A549 (cell line): ENCODE results near the gene RPGR. TPM values are rescaled to one million over a fixed set of nuclear protein-coding genes. Genes with fewer than 3 reads are reported as not detected.

ENCODE experiments used
- ATAC-seq, 2 experiments: fragments of 200-7000 bp in 1 of 2; fragments of >200 bp in 1 of 2; cut with Nextera tagmentation in 1 of 2; cut with Tn5 transposase in 1 of 2; 3 replicates each; pipeline versions ENCODE4 v1.8.0 to v1.9.1; 2018 to 2020; ENCODE audit warnings: mild to moderate bottlenecking in 1 of 2, moderate library complexity in 1 of 2
- CTCF ChIA-PET: fragments of 300-600 bp; sonication (Branson Sonifier 250); formaldehyde crosslinking; extraction: SDS; loops from one replicate; lab custom pipeline; 2021; ENCODE audit warnings: antibody characterized with exemption, inconsistent platforms; lab: Yijun Ruan, JAX
- POLR2A ChIA-PET: fragments of 350-600 bp; formaldehyde crosslinking; extraction: SDS; loops from one replicate; lab custom pipeline; 2021; ENCODE audit warnings: antibody characterized with exemption, inconsistent platforms; lab: Yijun Ruan, JAX
- DNase-seq, 2 experiments: peaks; one replicate each; pipeline versions ENCODE4 v3.0.0 to v3.0.0-alpha.2; 2011 to 2016; ENCODE audit warnings: low read depth in 1 of 2, low spot score in 1 of 2
- FAIRE-seq: peaks from 2 replicates; lab custom pipeline; 2011; peaks lifted over from hg19 to GRCh38; lab: Jason Lieb, UNC
- H3K27ac ChIP-seq, 2 experiments: fragments of >200 bp; sonication (Bioruptor Twin); formaldehyde crosslinking; 3 replicates each; pipeline ENCODE4 v1.5.1; 2016 to 2017
- H3K4me1 ChIP-seq: fragments of >200 bp; sonication (Bioruptor Twin); formaldehyde crosslinking; 3 replicates; pipeline ENCODE4 v1.6.1; 2016
- H3K4me2 ChIP-seq: fragments of >200 bp; sonication (Bioruptor Twin); formaldehyde crosslinking; 3 replicates; pipeline ENCODE4 v1.6.1; 2016
- H3K4me3 ChIP-seq: fragments of >200 bp; sonication (Bioruptor Twin); formaldehyde crosslinking; 3 replicates; pipeline ENCODE4 v1.5.1; 2016
- H3K9me3 ChIP-seq: fragments of >200 bp; sonication (Bioruptor Twin); formaldehyde crosslinking; 3 replicates; pipeline ENCODE4 v1.6.1; 2016
- BCL3 ChIP-seq: fragments of >200 bp; sonication (Bioruptor Twin); formaldehyde crosslinking; IDR thresholded peaks from 3 replicates; pipeline ENCODE4 v1.6.1; 2016
- BHLHE40 ChIP-seq: IDR thresholded peaks from 2 replicates; pipeline ENCODE4 v1.6.1; 2012; ENCODE audit warnings: low read depth, low read length, inconsistent platforms
- CBX2 ChIP-seq: fragments of 200-600 bp; sonication (generic); IDR thresholded peaks from 2 replicates; pipeline ENCODE4 v1.6.1; 2016; ENCODE audit warnings: low read depth, mild to moderate bottlenecking, borderline replicate concordance
- CEBPB ChIP-seq, 2 experiments: fragments of >200 bp in 1 of 2; sonication (Bioruptor Twin) in 1 of 2; formaldehyde crosslinking in 1 of 2; IDR thresholded peaks; 2 replicates each; pipeline ENCODE4 v1.6.1; 2012 to 2016
- CTCF ChIP-seq: fragments of >200 bp; sonication (Bioruptor Twin); formaldehyde crosslinking; IDR thresholded peaks from 3 replicates; pipeline ENCODE4 v1.5.1; 2016
- E2F6 ChIP-seq: IDR thresholded peaks from 2 replicates; pipeline ENCODE4 v1.6.1; 2012; ENCODE audit warnings: low read depth, borderline replicate concordance
- EHF ChIP-seq: fragments of 250-450 bp; sonication (Bioruptor Pico); IDR thresholded peaks from 2 replicates; pipeline ENCODE4 v1.5.0; 2020; ENCODE audit warnings: mild to moderate bottlenecking
- ESRRA ChIP-seq: fragments of 150-350 bp; IDR thresholded peaks from 2 replicates; pipeline ENCODE4 v1.6.1; 2014; ENCODE audit warnings: mild to moderate bottlenecking, low read length, borderline replicate concordance
- FOXS1 ChIP-seq: fragments of 250-450 bp; sonication (Bioruptor Pico); IDR thresholded peaks from 2 replicates; pipeline ENCODE4 v1.5.0; 2020; ENCODE audit warnings: mild to moderate bottlenecking, moderate library complexity
- MAX ChIP-seq: IDR thresholded peaks from 2 replicates; pipeline ENCODE4 v1.6.1; 2012
- MYC ChIP-seq: IDR thresholded peaks from 2 replicates; pipeline ENCODE4 v1.6.1; 2012; ENCODE audit warnings: mild to moderate bottlenecking, inconsistent platforms, low read length, improper control_type of control experiment, borderline replicate concordance
- NPAS2 ChIP-seq: fragments of 250-450 bp; sonication (Bioruptor Pico); IDR thresholded peaks from 2 replicates; pipeline ENCODE4 v1.8.0; 2022; ENCODE audit warnings: mild to moderate bottlenecking, moderate library complexity, borderline replicate concordance
- PHF8 ChIP-seq: fragments of 200-600 bp; sonication (generic); IDR thresholded peaks from 2 replicates; pipeline ENCODE4 v1.6.1; 2016; ENCODE audit warnings: low read depth, mild to moderate bottlenecking, antibody characterized with exemption, moderate library complexity, borderline replicate concordance
- POLR2A ChIP-seq: IDR thresholded peaks from 2 replicates; pipeline ENCODE4 v1.6.1; 2012; ENCODE audit warnings: mild to moderate bottlenecking, low read length
- RAD21 ChIP-seq, 2 experiments: fragments of >200 bp in 1 of 2; sonication (Bioruptor Twin) in 1 of 2; formaldehyde crosslinking in 1 of 2; IDR thresholded peaks in 1 of 2; conservative IDR thresholded peaks in 1 of 2; 2 replicates in 1 of 2; 3 replicates in 1 of 2; pipeline ENCODE4 v1.6.1; 2012 to 2018; ENCODE audit warnings: inconsistent platforms in 1 of 2
- RNF2 ChIP-seq: fragments of 200-600 bp; sonication (generic); IDR thresholded peaks from 2 replicates; pipeline ENCODE4 v1.6.1; 2016; ENCODE audit warnings: low read depth, mild to moderate bottlenecking, antibody characterized with exemption, moderate library complexity, borderline replicate concordance
- SMC3 ChIP-seq: fragments of >200 bp; sonication (Bioruptor Twin); formaldehyde crosslinking; IDR thresholded peaks from 3 replicates; pipeline ENCODE4 v1.6.1; 2018; ENCODE audit warnings: inconsistent platforms
- SREBF2 ChIP-seq: fragments of 450-650 bp; IDR thresholded peaks from 2 replicates; pipeline ENCODE4 v1.6.1; 2014; ENCODE audit warnings: mild to moderate bottlenecking, moderate library complexity
- ZFP36 ChIP-seq: fragments of 450-650 bp; IDR thresholded peaks from 2 replicates; pipeline ENCODE4 v1.6.1; 2014; ENCODE audit warnings: borderline replicate concordance; ENCODE audit not compliant: partially characterized antibody
- ZSCAN20 ChIP-seq: fragments of 250-450 bp; sonication (Bioruptor Pico); IDR thresholded peaks from 2 replicates; pipeline ENCODE4 v1.8.0; 2022; ENCODE audit warnings: mild to moderate bottlenecking, moderate library complexity
- WGBS: methylation state at CpG from one replicate; pipeline ENCODE4 v1.1.6; 2017; ENCODE audit errors: missing lambda C conversion rate; 5-methylcytosine and 5-hydroxymethylcytosine counted together
- polyA plus RNA-seq, 4 experiments: library from polyadenylated mRNA; depleted of rRNA in 3 of 4; stranded (reverse); fragments of >200 nt; fragmentation: RNase III in 1 of 4; extraction: RNeasy Plus Mini Kit Qiagen cat#74134 plus additional on column Dnase treatment in 1 of 4; gene quantifications; 2 replicates in 3 of 4; 3 replicates in 1 of 4; pipeline ENCODE4 v1.2.3, GENCODE V29; 2011 to 2017
- small RNA-seq, 6 experiments: library from RNA; depleted of rRNA; stranded (forward); fragments of <200 nt; gene quantifications; one replicate each; pipeline ENCODE3, GENCODE V24; 2012

RPGR gene
- polyA plus RNA-seq, 2 of the 4 experiments (the other 2 are of a cell fraction): 8.1 to 10.5 TPM

GRCh38 chrX:38220415-38221390 lies 106.6 kb downstream of the RPGR start, which contains the start of gene SRPX:
SRPX (minus strand) TSS chrX:38220871; CDS start chrX:38220792, 79 bp downstream.
- peaks cover 7% of the 10 kb centered on the region; the same call in 1 of the 3 replicates for H3K4me1 ChIP-seq
- DNase-seq: no peak
- ChIA-PET CTCF (interaction anchor here (0.7 to 4.8 kb wide), 10 partner anchors 9 to 533 kb away, joined by 3 to 25 read pairs (median 4); partner anchors contain the start of gene RPGR), POLR2A (no interaction called here)
- 11% methylated on average over 12 of the region's 76 CpGs for WGBS
- no peaks in the 10 kb centered on the region for H3K9me3 ChIP-seq
- peak within 1 kb of the TSS; percentile 45 for H3K4me3 ChIP-seq
- peak within 1 kb of the TSS; percentile 90 for H3K4me2 ChIP-seq
- no peak for FAIRE-seq
- H3K27ac ChIP-seq: peak within 1 kb of the TSS; percentile 29 to 75; a peak in 4 of 6 replicates
- ATAC-seq: peak; percentile 77 to 85
- TF ChIP-seq BHLHE40 (no peak), MAX (0 out of 2 replicates have a peak, but pooled peaks have one; percentile 37), E2F6 (peak; percentile 47; the same call in 1 of the 2 replicates), SMC3 (no peak), FOXS1 (no peak), RNF2 (no peak; the same call in 1 of the 2 replicates), CTCF (no peak), POLR2A (no peak), RAD21 (conservative IDR thresholded peaks at IDR 0.05 in 1 of 2, IDR thresholded peaks at IDR 0.05 in 1 of 2) (no peak), ESRRA (no peak)
- TF ChIP-seq, all 56 proteins: peak for 2

- ATAC-seq (peak; percentile 77 to 83), FAIRE-seq (peak; percentile 7), DNase-seq (peak; percentile 21 to 52)
- ChIA-PET POLR2A (no interaction called here), CTCF (interaction anchor here (0.8 to 4.8 kb wide), 13 partner anchors 8 to 532 kb away, joined by 3 to 25 read pairs (median 4); partner anchors contain the start of gene RPGR)
- Histone ChIP-seq H3K4me1 (peaks cover 7% of the 10 kb centered on the region; the same call in 1 of the 3 replicates), H3K9me3 (no peaks in the 10 kb centered on the region), H3K27ac (peak overlapping the region in 1 of 2 experiments; percentile 75; a peak in 3 of 6 replicates), H3K4me2 (peak overlapping the region; percentile 90), H3K4me3 (peak overlapping the region; percentile 45)
- WGBS: 0% methylated on average over 7 of the region's 14 CpGs
- TF ChIP-seq MYC (no peak), CEBPB (IDR thresholded peaks at IDR 0.05) (no peak), ZSCAN20 (CRISPR knock-in tag) (no peak), NPAS2 (CRISPR knock-in tag) (no peak), ZFP36 (no peak), SMC3 (peak; percentile 32; the same call in 1 of the 3 replicates), MAX (peak; percentile 39; the same call in 1 of the 2 replicates), EHF (CRISPR knock-in tag) (no peak), BCL3 (no peak), PHF8 (no peak), CBX2 (no peak), POLR2A (no peak), BHLHE40 (no peak), RAD21 (conservative IDR thresholded peaks at IDR 0.05 in 1 of 2, IDR thresholded peaks at IDR 0.05 in 1 of 2) (peak; percentile 9 to 31; a peak in 1 of 5 replicates), SREBF2 (no peak)
Observed at GRCh38 chrX:38220024-38220414, 107.3 kb downstream of the RPGR start.

Small RNA genes lying within 50 kb of the gene (small RNA-seq; reads per million reads assigned to genes)
- gene RF00322: 0 reads per million in 6 experiments

Other genes with a start within 250 kb of the RPGR start
- gene SRPX, start 106.6 kb downstream of the RPGR start, polyA plus RNA-seq (2011; rRNA removed): 1.8 and 1.9 TPM in 2 replicates
- gene SRPX, start 106.6 kb downstream of the RPGR start, polyA plus RNA-seq (2017; fragmentation: RNase III; extraction: RNeasy Plus Mini Kit Qiagen cat#74134 plus additional on column Dnase treatment): 2.7 to 4.4 TPM (median 3.8 TPM) in 3 replicates
- not detected in 2 replicates for gene OTC, start 25.1 kb upstream of the RPGR start, polyA plus RNA-seq (2011; rRNA removed)
- gene OTC, start 25.1 kb upstream of the RPGR start, polyA plus RNA-seq (2017; fragmentation: RNase III; extraction: RNeasy Plus Mini Kit Qiagen cat#74134 plus additional on column Dnase treatment): not detected in 3 replicates
- 6.1 and 6.4 TPM in 2 replicates for gene TSPAN7, start 234.0 kb upstream of the RPGR start, polyA plus RNA-seq (2011; rRNA removed)
- 2.4 to 3.1 TPM (median 2.5 TPM) in 3 replicates for gene TSPAN7, start 234.0 kb upstream of the RPGR start, polyA plus RNA-seq (2017; fragmentation: RNase III; extraction: RNeasy Plus Mini Kit Qiagen cat#74134 plus additional on column Dnase treatment)